ENCODE results near the gene CHTOP. TPM values are rescaled to one million over a fixed set of nuclear protein-coding genes. Genes with fewer than 3 reads are reported as not detected.

CHTOP gene
- total and polyA plus RNA-seq, 2 experiments from 2014 or later = 73.4 to 97.8 TPM

DNA sequence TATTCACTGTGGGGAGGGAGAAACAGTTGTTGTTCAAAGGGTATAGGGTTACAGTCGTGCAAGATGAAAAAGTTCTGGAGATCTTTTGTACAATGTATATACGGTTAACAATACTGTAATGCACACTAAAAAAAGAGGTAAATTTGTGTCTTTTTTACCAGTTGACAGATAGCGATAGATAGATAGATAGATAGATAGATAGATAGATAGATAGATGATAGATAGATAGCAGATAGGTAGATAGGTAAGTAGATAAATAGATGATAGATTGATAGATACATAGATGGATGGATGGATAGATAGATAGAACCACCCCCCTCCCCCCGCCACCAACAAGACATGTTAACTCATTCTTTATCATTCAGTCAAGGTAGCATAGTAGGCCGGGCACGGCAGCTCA lies 31.1 kb upstream of the CHTOP start:
- no peak overlapping the region for H3K4me3 Mint-ChIP-seq
- H3K4me1 Mint-ChIP-seq = peaks cover 23% of the 10 kb centered on the region
- Histone ChIP-seq H3K27me3 (ENCODE audit: insufficient read depth) (no peaks in the 10 kb centered on the region), H3F3A (replicated peaks; ENCODE audit: low read depth) (0 out of 2 replicates have a peak, but pooled peaks cover 11% of the 10 kb centered on the region), H3K4me2 (no peak overlapping the region), H2AFZ (no peak overlapping the region), H3K4me1 (ENCODE audit: insufficient read depth) (peaks cover 28% of the 10 kb centered on the region), H3K4me3 (no peak overlapping the region), H3K9me2 (ENCODE audit: insufficient read depth) (no peaks in the 10 kb centered on the region), H4K20me1 (replicated peaks; ENCODE audit: insufficient read depth) (no peaks in the 10 kb centered on the region), H3K79me2 (replicated peaks; ENCODE audit: insufficient read depth) (no peaks in the 10 kb centered on the region), H3K27ac (ENCODE audit: low read depth) (no peak overlapping the region), H3K36me3 (ENCODE audit: insufficient read depth) (no peaks in the 10 kb centered on the region)
- TF ChIP-seq EZH2phosphoT487 (IDR thresholded peaks at IDR 0.05; ENCODE audit: unreplicated experiment) (no peak), STAT1 (IDR thresholded peaks at IDR 0.05; ENCODE audit: unreplicated experiment) (no peak), REST (IDR thresholded peaks at IDR 0.05; ENCODE audit: unreplicated experiment) (no peak), JUNB (IDR thresholded peaks at IDR 0.05; ENCODE audit: unreplicated experiment) (no peak), ZNF331 (CRISPR knock-in tag; IDR thresholded peaks at IDR 0.05; ENCODE audit: low read depth) (no peak), ZNF462 (CRISPR knock-in tag; IDR thresholded peaks at IDR 0.05) (no peak), POLR2AphosphoS5 (IDR thresholded peaks at IDR 0.05; ENCODE audit: low read depth) (no peak), CTCF (conservative IDR thresholded peaks at IDR 0.05; ENCODE audit: low read depth in 2 of 2) (no peak)
- H3K36me3 Mint-ChIP-seq (ENCODE audit: low read depth) = no peaks in the 10 kb centered on the region; the same call in 1 of the 3 replicates
- H3K9me3 Mint-ChIP-seq = no peaks in the 10 kb centered on the region
- DNase-seq (ENCODE audit: low spot score) = no peak
- ATAC-seq = no peak
- H3K27me3 Mint-ChIP-seq (ENCODE audit: insufficient read depth, low read depth, poor library complexity) = peaks cover 8% of the 10 kb centered on the region
- no peak overlapping the region for H3K27ac Mint-ChIP-seq
